Neural crest cell (in vitro differentiated cells): ENCODE measurements around the gene CLPTM1L. TPM values are rescaled to one million over a fixed set of nuclear protein-coding genes. Genes with fewer than 3 reads are reported as not detected.

Source experiments
- DNase-seq: peaks from one replicate; pipeline ENCODE4 v3.0.0; 2021; ENCODE audit warnings: low read depth, mixed read lengths, low spot score
- H3K27ac Mint-ChIP-seq: one replicate; pipeline ENCODE4 v1.8.0; 2021; ENCODE audit warnings: mild to moderate bottlenecking, mixed read lengths; ENCODE audit not compliant: unreplicated experiment
- H3K27me3 Mint-ChIP-seq: 2 replicates; pipeline ENCODE4 v1.8.0; 2021; ENCODE audit warnings: low read depth, mild to moderate bottlenecking, mixed read lengths
- H3K36me3 Mint-ChIP-seq: 2 replicates; pipeline ENCODE4 v1.8.0; 2021; ENCODE audit warnings: low read depth, mild to moderate bottlenecking, mixed read lengths
- H3K4me1 Mint-ChIP-seq: 2 replicates; pipeline ENCODE4 v1.8.0; 2021; ENCODE audit warnings: mixed read lengths
- H3K4me3 Mint-ChIP-seq: one replicate; pipeline ENCODE4 v1.8.0; 2021; ENCODE audit warnings: mild to moderate bottlenecking, mixed read lengths
- H3K9me3 Mint-ChIP-seq: 2 replicates; pipeline ENCODE4 v1.8.0; 2021; ENCODE audit warnings: mixed read lengths
- total RNA-seq: library from RNA; stranded (reverse); gene quantifications from 2 replicates; pipeline ENCODE4 v1.2.1, GENCODE V29; 2021
- TF ChIP-seq, protein P1 (sequence below): fragments of 200-600 bp; sonication (generic); conservative IDR thresholded peaks from 2 replicates; pipeline ENCODE4 v1.5.0; 2021; ENCODE audit warnings: antibody characterized with exemption, mild to moderate bottlenecking

The CLPTM1L gene
- total RNA-seq, 1 donor from 2014 or later, result 103 TPM

DNA sequence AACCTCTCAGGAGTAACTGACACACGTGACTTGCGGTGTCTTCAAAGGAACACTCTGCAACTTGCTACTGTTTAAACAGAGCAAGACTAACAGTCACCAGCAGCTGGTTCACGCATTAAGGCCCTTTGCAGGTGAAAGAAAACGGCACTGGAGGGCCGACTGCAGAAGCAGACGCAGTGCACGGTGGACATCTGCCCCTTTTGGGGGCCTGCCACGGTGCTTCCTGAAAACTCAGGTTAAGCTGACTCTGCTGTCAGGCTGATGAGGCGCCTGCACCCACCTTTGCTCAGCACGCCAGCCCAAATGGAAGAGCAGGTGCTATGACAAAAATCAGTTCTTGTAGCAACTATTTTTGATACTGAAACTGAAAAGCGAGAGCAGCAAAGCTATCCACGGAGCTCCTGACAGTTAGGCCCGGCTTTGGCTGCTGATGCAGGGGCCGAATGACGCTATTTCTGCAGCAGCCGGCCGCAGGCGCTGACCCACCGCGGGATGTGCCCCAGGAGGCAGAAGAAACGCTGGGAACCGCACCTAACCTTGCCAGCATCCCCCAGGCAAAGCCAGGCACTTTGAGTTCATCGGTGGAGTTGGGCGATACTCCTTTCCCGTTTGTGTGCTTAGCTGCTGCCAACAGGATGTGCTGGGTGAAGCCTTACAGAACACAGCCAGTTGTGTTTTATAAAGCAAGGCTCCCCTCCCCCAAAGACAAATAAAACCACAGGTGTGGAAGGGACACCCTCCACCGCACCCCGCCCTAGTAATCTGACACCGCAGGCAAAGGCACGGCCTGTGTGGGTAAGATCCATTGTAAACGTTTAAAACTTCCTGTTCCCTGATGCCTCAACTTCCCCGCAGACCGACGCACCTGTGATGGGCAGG is 29.0 kb downstream of the CLPTM1L start:
- TF ChIP-seq, protein P1, sequence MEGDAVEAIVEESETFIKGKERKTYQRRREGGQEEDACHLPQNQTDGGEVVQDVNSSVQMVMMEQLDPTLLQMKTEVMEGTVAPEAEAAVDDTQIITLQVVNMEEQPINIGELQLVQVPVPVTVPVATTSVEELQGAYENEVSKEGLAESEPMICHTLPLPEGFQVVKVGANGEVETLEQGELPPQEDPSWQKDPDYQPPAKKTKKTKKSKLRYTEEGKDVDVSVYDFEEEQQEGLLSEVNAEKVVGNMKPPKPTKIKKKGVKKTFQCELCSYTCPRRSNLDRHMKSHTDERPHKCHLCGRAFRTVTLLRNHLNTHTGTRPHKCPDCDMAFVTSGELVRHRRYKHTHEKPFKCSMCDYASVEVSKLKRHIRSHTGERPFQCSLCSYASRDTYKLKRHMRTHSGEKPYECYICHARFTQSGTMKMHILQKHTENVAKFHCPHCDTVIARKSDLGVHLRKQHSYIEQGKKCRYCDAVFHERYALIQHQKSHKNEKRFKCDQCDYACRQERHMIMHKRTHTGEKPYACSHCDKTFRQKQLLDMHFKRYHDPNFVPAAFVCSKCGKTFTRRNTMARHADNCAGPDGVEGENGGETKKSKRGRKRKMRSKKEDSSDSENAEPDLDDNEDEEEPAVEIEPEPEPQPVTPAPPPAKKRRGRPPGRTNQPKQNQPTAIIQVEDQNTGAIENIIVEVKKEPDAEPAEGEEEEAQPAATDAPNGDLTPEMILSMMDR, result no peak
- no peak overlapping the region for H3K27ac Mint-ChIP-seq
- H3K36me3 Mint-ChIP-seq, result peaks cover 2% of the 10 kb centered on the region
- H3K4me3 Mint-ChIP-seq, result no peak overlapping the region
- no peaks in the 10 kb centered on the region for H3K27me3 Mint-ChIP-seq
- H3K4me1 Mint-ChIP-seq, result no peaks in the 10 kb centered on the region
- no peak for DNase-seq
- H3K9me3 Mint-ChIP-seq, result peaks cover 3% of the 10 kb centered on the region

DNA sequence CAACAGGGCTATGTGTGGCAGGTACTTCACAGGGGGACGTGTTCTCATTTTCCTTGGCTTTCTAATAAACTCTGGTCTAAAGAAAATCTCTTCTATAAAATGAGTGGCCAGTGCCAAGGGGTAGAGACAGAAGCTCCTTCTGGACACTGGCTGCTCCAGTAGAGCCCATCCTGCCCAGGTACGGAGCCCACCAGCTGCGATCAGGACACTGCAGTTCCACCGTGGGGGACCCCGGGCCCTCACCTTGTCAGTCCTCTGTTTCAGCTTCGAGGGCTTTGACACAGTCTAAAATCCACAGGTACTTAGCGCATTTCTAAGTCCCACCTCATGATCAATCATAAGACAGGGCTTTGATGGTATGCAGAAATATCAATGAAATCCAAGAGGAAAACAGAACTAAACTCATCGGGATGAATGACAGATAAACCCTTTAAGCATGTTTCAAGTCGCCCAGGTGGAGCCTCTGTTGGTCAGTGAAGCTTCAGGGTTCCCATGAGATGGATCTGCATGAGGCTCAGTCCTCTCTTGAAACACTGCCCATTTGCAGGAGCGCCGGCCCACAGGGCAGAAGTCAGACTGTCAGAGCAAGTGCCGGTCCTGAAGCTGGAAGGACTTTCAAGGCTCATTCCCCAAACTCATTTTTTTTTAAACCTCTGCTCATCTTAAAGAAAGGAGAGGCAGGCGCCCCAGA is 29.7 kb downstream of the CLPTM1L start:
- no peaks in the 10 kb centered on the region for H3K4me1 Mint-ChIP-seq
- no peak overlapping the region for H3K4me3 Mint-ChIP-seq
- peaks cover 4% of the 10 kb centered on the region for H3K27me3 Mint-ChIP-seq
- no peak overlapping the region for H3K27ac Mint-ChIP-seq
- peaks cover 5% of the 10 kb centered on the region for H3K36me3 Mint-ChIP-seq
- peaks cover 8% of the 10 kb centered on the region for H3K9me3 Mint-ChIP-seq
- no peak for DNase-seq
- TF ChIP-seq, protein P1, result no peak

DNA sequence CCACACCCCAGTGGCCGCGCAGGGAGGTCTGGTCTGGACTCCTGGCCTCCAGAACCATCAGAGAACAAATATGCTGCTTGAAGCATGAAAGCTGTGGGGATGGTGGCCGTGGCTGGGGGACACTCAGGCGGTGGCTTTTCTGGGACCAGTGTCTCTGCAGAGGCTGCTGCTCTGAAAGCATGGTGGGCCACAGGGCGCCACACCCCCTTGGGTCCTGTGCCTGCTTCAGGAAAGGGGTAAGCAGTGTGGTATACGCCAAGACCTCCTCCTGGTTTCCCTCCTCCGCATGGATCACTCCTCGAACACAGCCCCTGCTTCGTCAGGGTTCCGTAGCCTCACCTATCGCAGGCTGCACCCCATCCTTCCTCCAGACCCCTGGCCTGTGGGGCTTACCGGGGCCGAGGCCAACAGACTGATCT is 30.3 kb downstream of the CLPTM1L start:
- no peak overlapping the region for H3K27ac Mint-ChIP-seq
- no peak for DNase-seq
- TF ChIP-seq, protein P1, result no peak
- H3K4me1 Mint-ChIP-seq, result no peaks in the 10 kb centered on the region
- peaks cover 7% of the 10 kb centered on the region for H3K27me3 Mint-ChIP-seq
- H3K36me3 Mint-ChIP-seq, result peaks cover 7% of the 10 kb centered on the region
- H3K4me3 Mint-ChIP-seq, result no peak overlapping the region
- H3K9me3 Mint-ChIP-seq, result peaks cover 10% of the 10 kb centered on the region

DNA sequence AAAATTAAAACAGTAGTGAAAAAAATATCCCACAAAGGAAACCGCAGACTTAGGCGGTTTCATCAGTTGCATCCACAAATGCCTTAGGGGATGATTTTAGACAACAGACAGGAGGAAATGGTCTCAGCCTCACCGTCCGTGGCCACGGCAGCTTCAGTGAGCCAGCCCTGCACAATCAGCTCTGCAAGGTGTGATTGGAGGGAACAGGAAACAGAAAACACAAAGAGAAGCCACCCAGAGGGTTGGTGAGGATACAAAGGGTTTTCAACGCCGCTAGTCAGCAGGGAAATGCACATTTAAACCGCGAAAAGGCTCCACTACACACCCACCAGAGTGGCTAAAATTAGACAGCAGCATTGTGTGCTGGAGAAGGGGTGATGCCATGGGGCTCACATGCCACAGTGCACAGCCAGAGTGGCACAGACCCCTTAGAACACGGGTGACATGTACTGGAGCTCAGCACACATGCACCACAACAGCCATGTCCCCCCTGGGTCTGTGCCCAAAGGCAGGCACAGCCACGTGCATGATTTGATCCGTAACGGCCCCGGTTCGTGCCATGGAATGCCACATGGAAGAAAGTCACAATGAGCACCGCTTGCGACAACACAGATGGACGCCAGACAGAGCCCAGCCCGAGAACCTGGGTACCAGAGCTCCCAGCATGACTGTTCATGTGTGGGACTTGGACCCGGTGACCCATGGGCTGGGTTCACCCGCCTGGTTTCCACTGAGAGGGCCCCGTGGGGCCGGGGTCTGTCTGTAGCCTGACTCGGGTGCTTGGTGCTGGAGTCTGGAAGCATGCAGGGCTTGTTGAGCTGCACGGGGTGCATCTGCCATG is 31.7 kb downstream of the CLPTM1L start:
- Mint-ChIP-seq H3K27me3 (peaks cover 7% of the 10 kb centered on the region), H3K27ac (no peak overlapping the region), H3K36me3 (peaks cover 7% of the 10 kb centered on the region), H3K4me3 (no peak overlapping the region), H3K9me3 (peaks cover 10% of the 10 kb centered on the region), H3K4me1 (no peaks in the 10 kb centered on the region)
- TF ChIP-seq, protein P1, result no peak
- no peak for DNase-seq

DNA sequence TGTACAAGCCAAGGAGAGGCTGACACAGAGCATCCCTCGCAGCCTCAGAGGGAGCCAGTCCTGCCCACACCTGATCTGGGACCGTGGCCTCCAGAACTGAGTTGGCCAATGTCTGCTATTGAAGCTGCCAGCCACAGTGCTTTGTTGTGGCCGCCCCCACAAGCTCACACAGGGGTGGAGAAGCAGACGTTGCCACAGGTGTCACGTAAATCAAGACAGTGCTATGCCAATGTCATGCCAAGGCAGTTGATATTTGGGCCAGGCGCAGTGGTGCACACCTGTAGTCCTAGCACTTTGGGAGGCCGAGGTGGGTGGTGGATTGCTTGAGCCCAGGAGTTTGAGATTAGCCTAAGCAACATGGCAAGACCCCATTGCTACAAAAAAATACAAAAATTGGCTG is 32.7 kb downstream of the CLPTM1L start:
- Mint-ChIP-seq H3K36me3 (peaks cover 7% of the 10 kb centered on the region), H3K4me1 (no peaks in the 10 kb centered on the region), H3K4me3 (no peak overlapping the region), H3K27ac (no peak overlapping the region), H3K9me3 (peaks cover 10% of the 10 kb centered on the region), H3K27me3 (peaks cover 7% of the 10 kb centered on the region)
- no peak for DNase-seq
- TF ChIP-seq, protein P1, result no peak
